Breast epithelium (tissue), 4 donors: Measurements from ENCODE around the gene DDC. TPM values are rescaled to one million over a fixed set of nuclear protein-coding genes. Genes with fewer than 3 reads are reported as not detected.
"Not testable (repeated sequence)": the region's sequence is repeated elsewhere in the genome, so short reads cannot be mapped to it uniquely, and the experiment has no call there.

ENCODE experiments used
- DNase-seq, 2 donors: peaks; one replicate each; pipeline ENCODE4 v3.0.0-alpha.2; 2019; ENCODE audit warnings: low spot score in 2 of 2
- H3K27ac ChIP-seq, 2 donors: fragments of 200-600 bp; sonication (generic) in 1 of 2; one replicate each; pipeline ENCODE4 v1.5.1; 2016 to 2019; ENCODE audit warnings: mild to moderate bottlenecking in 1 of 2
- H3K27me3 ChIP-seq, 2 donors: fragments of 200-600 bp; sonication (generic) in 1 of 2; one replicate each; pipeline versions ENCODE4 v1.5.1 to v1.6.0; 2017 to 2019; ENCODE audit warnings: control low read depth in 1 of 2, mild to moderate bottlenecking in 1 of 2
- H3K36me3 ChIP-seq: fragments of 200-600 bp; one replicate; pipeline ENCODE4 v1.5.1; 2019
- H3K4me1 ChIP-seq, 2 donors: fragments of 200-600 bp; sonication (generic); one replicate each; pipeline ENCODE4 v1.5.1; 2016 to 2019; ENCODE audit warnings: control low read depth in 1 of 2
- H3K4me3 ChIP-seq, 3 donors: fragments of 200-600 bp; sonication (generic); 1 replicate in 2 of 3; 2 replicates in 1 of 3; pipeline ENCODE4 v1.5.1; 2016 to 2019; ENCODE audit warnings: mild to moderate bottlenecking in 3 of 3, moderate library complexity in 2 of 3
- H3K9me3 ChIP-seq, 2 donors: fragments of 200-600 bp; sonication (generic) in 1 of 2; one replicate each; pipeline ENCODE4 v1.5.1; 2016 to 2019; ENCODE audit warnings: control low read depth in 1 of 2
- POLR2A ChIP-seq: fragments of 450-650 bp; IDR thresholded peaks from one replicate; pipeline ENCODE4 v1.6.1; 2016; ENCODE audit warnings: antibody characterized with exemption, mild to moderate bottlenecking, moderate library complexity
- POLR2AphosphoS5 ChIP-seq, 3 donors: sonication (generic); formaldehyde crosslinking; IDR thresholded peaks; one replicate each; pipeline ENCODE4 v1.6.1; 2017; ENCODE audit warnings: antibody characterized with exemption in 3 of 3
- intact Hi-C: fragments of 100-400 bp; cut with DNase I; formaldehyde crosslinking; loops from one replicate; pipeline ENCODE4 v1.15.1; 2023; ENCODE audit warnings: low total_unique reads
- total RNA-seq, 3 donors: library from RNA; depleted of rRNA; stranded (reverse); fragments of >200 nt; gene quantifications; one replicate each; pipeline ENCODE4 v1.1.0, GENCODE V29; 2016
- TF ChIP-seq, protein P1 (sequence below), 3 donors: fragments of 450-650 bp; IDR thresholded peaks; one replicate each; pipeline ENCODE4 v1.5.1; 2016 to 2017; ENCODE audit warnings: antibody characterized with exemption in 3 of 3, mild to moderate bottlenecking in 3 of 3, moderate library complexity in 3 of 3

The DDC gene
- total RNA-seq, 3 donors from 2014 or later: 0.29 to 0.33 TPM; not detected in 1

DNA sequence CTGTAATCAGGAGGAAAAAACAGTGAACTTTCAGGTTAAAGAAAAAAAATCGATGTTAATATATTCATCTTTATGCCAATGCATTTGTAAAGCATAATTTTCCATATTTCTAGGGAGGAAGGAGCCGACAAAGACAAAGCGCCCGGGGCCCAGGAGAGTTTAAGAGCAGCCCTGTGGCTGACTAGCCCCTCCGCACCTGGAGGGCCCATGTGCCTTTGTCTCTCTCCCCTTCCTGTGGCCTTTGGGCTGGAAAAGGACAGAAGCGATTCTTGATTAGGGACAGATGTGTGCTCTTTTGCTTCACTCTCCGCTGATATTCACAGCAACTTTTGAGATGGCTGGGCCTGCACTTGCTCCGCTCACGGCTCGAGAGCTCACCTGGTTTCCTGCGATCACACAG is 23.1 kb downstream of the DDC start:
- H3K4me3 ChIP-seq: no peak overlapping the region
- no peaks in the 10 kb centered on the region for H3K27me3 ChIP-seq
- H3K9me3 ChIP-seq: no peaks in the 10 kb centered on the region
- H3K4me1 ChIP-seq: no peaks in the 10 kb centered on the region
- TF ChIP-seq, protein P1, sequence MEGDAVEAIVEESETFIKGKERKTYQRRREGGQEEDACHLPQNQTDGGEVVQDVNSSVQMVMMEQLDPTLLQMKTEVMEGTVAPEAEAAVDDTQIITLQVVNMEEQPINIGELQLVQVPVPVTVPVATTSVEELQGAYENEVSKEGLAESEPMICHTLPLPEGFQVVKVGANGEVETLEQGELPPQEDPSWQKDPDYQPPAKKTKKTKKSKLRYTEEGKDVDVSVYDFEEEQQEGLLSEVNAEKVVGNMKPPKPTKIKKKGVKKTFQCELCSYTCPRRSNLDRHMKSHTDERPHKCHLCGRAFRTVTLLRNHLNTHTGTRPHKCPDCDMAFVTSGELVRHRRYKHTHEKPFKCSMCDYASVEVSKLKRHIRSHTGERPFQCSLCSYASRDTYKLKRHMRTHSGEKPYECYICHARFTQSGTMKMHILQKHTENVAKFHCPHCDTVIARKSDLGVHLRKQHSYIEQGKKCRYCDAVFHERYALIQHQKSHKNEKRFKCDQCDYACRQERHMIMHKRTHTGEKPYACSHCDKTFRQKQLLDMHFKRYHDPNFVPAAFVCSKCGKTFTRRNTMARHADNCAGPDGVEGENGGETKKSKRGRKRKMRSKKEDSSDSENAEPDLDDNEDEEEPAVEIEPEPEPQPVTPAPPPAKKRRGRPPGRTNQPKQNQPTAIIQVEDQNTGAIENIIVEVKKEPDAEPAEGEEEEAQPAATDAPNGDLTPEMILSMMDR (IDR thresholded peaks at IDR 0.05): no peak
- no peak for TF ChIP-seq POLR2A
- TF ChIP-seq POLR2AphosphoS5 (IDR thresholded peaks at IDR 0.05): no peak
- no peaks in the 10 kb centered on the region for H3K36me3 ChIP-seq
- intact Hi-C loops: no loop called here
- H3K27ac ChIP-seq: no peak overlapping the region
- DNase-seq: no peak

DNA sequence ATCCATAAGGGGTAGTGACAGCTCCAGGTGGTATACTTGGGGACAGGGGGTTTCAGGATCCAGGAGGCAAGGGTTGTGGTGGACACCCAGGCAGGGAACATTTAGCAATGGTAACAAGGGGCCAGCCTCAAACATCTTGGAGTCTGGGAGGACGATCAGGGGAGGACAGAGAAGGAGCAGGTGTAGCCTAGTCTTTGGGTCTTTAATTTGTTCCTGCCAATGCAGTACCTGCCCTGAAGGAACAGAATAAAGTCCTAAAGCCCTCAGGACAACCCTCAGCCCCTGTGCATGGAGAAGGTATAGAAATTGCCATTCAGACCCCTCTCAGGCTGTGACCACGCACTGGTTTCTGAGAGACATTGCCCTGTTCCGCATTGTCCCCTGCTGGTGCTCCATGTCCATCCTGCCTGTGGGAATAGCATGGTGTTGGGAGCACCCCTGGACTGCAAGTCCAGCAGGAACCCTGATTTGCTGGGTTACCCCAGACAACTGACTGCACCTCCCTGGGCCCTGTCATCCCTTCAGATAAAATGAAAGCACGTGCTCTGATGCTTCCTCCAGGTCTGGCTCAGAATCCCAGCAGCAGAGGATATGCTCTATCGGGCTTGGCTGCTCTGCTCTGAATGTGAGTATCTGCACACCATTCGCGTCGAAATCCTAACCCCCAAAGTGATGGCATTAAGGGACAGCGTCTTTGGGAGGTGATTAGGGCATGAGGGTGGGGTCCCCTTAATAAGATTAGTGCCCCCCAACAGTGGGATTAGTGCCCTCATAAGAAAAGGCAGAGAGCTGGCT is 24.2 kb downstream of the DDC start:
- intact Hi-C loops: no loop called here
- TF ChIP-seq, protein P1 (IDR thresholded peaks at IDR 0.05): no peak
- no peak for TF ChIP-seq POLR2AphosphoS5 (IDR thresholded peaks at IDR 0.05)
- no peak for TF ChIP-seq POLR2A
- Histone ChIP-seq H3K4me1 (no peaks in the 10 kb centered on the region), H3K27me3 (no peaks in the 10 kb centered on the region), H3K36me3 (no peaks in the 10 kb centered on the region), H3K27ac (no peak overlapping the region), H3K9me3 (no peaks in the 10 kb centered on the region), H3K4me3 (no peak overlapping the region)
- DNase-seq: no peak

DNA sequence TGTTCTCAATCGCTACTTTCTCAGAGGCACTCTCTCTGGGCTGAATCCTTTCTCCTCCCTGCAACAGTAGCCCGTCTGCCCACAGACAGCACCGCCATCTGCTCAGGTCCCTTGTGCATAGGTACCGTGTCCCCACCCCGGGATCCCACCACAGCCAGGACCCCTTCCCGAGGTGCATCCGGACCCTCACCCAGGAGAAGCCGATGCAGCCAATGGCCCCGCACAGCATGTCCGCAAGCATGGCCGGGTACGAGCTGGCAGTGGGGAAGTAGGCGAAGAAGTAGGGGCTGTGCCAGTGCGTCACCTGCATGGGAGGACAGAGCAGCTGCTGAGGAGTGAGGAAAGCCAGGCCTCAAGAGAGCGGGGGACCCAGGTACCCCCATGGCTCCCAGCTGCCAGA is 25.5 kb downstream of the DDC start:
- Histone ChIP-seq H3K9me3 (no peaks in the 10 kb centered on the region), H3K4me1 (no peaks in the 10 kb centered on the region), H3K36me3 (no peaks in the 10 kb centered on the region), H3K27ac (no peak overlapping the region), H3K4me3 (no peak overlapping the region), H3K27me3 (no peaks in the 10 kb centered on the region)
- no peak for DNase-seq
- TF ChIP-seq POLR2A (no peak), POLR2AphosphoS5 (IDR thresholded peaks at IDR 0.05) (no peak)
- TF ChIP-seq, protein P1 (IDR thresholded peaks at IDR 0.05): no peak
- intact Hi-C loops: no loop called here

DNA sequence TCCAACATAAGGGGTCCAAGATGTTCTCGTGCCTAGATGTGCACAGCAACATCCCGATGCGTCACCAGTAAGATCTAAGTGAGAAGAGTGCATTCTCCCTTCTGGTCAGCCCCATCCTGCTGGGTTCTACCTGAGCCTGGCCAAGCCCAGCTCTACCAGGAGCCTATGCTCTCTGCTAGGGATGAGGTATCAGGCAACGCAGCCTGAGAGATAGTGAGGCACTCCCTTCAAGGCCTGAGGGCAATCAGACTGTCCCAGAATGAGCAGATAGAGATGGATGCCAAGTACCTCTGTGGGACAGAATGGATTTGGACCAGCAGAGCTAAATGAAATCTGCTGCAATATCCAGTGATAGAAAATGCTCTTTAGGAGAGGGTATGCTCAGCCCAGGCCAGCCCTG is 26.7 kb downstream of the DDC start:
- TF ChIP-seq, protein P1 (IDR thresholded peaks at IDR 0.05): no peak
- TF ChIP-seq POLR2AphosphoS5 (IDR thresholded peaks at IDR 0.05): no peak
- TF ChIP-seq POLR2A: no peak
- H3K27me3 ChIP-seq: no peaks in the 10 kb centered on the region
- intact Hi-C loops: no loop called here
- no peak for DNase-seq
- H3K9me3 ChIP-seq: no peaks in the 10 kb centered on the region
- no peak overlapping the region for H3K27ac ChIP-seq
- no peak overlapping the region for H3K4me3 ChIP-seq
- no peaks in the 10 kb centered on the region for H3K36me3 ChIP-seq
- no peaks in the 10 kb centered on the region for H3K4me1 ChIP-seq

DNA sequence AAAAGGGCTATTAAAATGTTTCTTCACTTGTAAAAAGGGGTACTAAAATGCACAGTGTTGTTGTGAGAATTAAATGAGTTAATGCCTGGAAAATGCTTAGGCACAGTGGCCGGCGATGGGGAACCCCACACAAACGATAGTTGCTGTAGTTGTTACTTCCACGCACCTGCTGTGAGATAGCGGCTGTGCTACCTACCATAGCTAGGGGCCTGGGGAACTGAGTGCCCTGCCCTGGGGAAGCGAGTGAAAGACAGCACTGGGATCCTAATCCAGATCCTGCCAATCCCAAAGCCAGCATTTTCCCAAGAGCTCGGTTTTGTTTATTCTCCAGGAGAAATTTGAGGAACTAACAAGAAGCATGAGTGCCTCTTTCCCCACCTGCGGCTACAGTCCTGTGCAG is 27.8 kb downstream of the DDC start:
- H3K27ac ChIP-seq: no peak overlapping the region
- intact Hi-C loops: no loop called here
- no peaks in the 10 kb centered on the region for H3K36me3 ChIP-seq
- H3K9me3 ChIP-seq: no peaks in the 10 kb centered on the region
- no peak overlapping the region for H3K4me3 ChIP-seq
- TF ChIP-seq POLR2A: no peak
- TF ChIP-seq POLR2AphosphoS5 (IDR thresholded peaks at IDR 0.05): no peak
- TF ChIP-seq, protein P1 (IDR thresholded peaks at IDR 0.05): no peak
- no peaks in the 10 kb centered on the region for H3K4me1 ChIP-seq
- DNase-seq: no peak
- no peaks in the 10 kb centered on the region for H3K27me3 ChIP-seq

DNA sequence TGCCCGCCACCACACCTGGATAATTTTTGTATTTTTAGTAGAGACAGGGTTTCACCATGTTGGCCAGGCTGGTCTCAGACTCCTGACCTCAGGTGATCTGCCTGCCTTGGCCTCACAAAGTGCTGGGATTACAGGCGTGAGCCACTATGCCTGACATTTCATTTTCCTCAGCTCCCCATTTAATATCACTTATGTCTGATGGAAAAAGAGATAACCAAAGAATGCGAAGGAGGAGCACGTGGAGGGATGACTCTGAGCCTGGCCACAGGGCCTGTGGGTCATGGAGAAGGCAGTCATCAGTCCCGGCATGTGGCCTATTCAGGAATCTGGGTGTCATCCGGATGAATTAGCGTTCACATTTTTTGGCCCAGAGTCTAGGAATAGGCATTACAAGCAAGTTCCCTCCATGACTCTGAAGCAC is 29.9 kb downstream of the DDC start:
- H3K27me3 ChIP-seq, H3K27ac ChIP-seq, H3K4me3 ChIP-seq, H3K9me3 ChIP-seq, H3K4me1 ChIP-seq, intact Hi-C loops, DNase-seq, H3K36me3 ChIP-seq: not testable (repeated sequence)
